ENCODE results near the gene EBF3. TPM values are rescaled to one million over a fixed set of nuclear protein-coding genes. Genes with fewer than 3 reads are reported as not detected.

EBF3 gene
- total RNA-seq, 2 experiments from 2014 or later = not detected

DNA sequence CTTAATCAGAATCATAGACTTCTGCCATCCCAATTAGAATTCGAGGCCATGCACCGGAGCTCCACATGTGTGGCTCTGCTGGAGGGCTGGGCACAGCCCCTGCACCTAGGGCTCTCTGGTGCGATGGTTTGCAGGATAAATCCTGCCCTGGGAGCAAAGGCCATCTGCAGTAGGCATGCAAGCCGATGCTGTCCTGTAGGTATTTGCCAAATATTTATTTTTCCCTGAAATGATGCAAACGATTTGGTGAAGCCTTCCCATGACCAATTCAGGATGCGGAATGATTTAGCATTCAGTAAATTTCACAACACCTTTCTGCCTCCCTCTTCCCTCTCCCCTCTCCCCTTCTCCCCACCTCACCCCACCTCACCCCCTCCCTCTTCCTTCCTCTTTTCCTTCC, 170.6 kb downstream of the EBF3 start:
- intact Hi-C loops (cut with DNase I, micrococcal nuclease) = no loop called here
- Histone ChIP-seq H3K36me3 (ENCODE audit: insufficient read depth, low read length) (no peaks in the 10 kb centered on the region), H3K4me1 (ENCODE audit: insufficient read depth, low read length) (no peaks in the 10 kb centered on the region), H3K27me3 (ENCODE audit: control insufficient read depth in 1 of 2, insufficient read depth in 2 of 2, low read length in 2 of 2) (no peaks in the 10 kb centered on the region), H3K9me3 (ENCODE audit: control insufficient read depth in 1 of 2, insufficient read depth in 1 of 2, low read length in 2 of 2) (peaks cover 24 to 46% of the 10 kb centered on the region in 2 experiments), H3K4me3 (ENCODE audit: low read length) (no peak overlapping the region), H3K27ac (ENCODE audit: low read depth in 1 of 2, low read length in 2 of 2) (no peak overlapping the region)
- no peaks in the 10 kb centered on the region for H3K4me1 Mint-ChIP-seq (ENCODE audit: low read depth)
- DNase-seq = no peak
- no peak overlapping the region for H3K4me3 Mint-ChIP-seq
- peaks cover 12% of the 10 kb centered on the region for H3K9me3 Mint-ChIP-seq
- ChIA-PET CTCF (no interaction called here), POLR2A (no interaction called here)
- ATAC-seq (ENCODE audit: poor library complexity) = no peak
- H3K27me3 Mint-ChIP-seq = no peaks in the 10 kb centered on the region
- TF ChIP-seq, protein P1, sequence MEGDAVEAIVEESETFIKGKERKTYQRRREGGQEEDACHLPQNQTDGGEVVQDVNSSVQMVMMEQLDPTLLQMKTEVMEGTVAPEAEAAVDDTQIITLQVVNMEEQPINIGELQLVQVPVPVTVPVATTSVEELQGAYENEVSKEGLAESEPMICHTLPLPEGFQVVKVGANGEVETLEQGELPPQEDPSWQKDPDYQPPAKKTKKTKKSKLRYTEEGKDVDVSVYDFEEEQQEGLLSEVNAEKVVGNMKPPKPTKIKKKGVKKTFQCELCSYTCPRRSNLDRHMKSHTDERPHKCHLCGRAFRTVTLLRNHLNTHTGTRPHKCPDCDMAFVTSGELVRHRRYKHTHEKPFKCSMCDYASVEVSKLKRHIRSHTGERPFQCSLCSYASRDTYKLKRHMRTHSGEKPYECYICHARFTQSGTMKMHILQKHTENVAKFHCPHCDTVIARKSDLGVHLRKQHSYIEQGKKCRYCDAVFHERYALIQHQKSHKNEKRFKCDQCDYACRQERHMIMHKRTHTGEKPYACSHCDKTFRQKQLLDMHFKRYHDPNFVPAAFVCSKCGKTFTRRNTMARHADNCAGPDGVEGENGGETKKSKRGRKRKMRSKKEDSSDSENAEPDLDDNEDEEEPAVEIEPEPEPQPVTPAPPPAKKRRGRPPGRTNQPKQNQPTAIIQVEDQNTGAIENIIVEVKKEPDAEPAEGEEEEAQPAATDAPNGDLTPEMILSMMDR (IDR thresholded peaks at IDR 0.05) = no peak
- H3K36me3 Mint-ChIP-seq (ENCODE audit: low read depth) = peaks cover 4% of the 10 kb centered on the region
- no peak overlapping the region for H3K27ac Mint-ChIP-seq

- H3K27ac ChIP-seq (ENCODE audit: low read depth in 1 of 2, low read length in 2 of 2) = no peak overlapping the region
- no peaks in the 10 kb centered on the region for H3K4me1 Mint-ChIP-seq (ENCODE audit: low read depth)
- CTCF ChIA-PET = no interaction called here
- H3K36me3 ChIP-seq (ENCODE audit: insufficient read depth, low read length) = no peaks in the 10 kb centered on the region
- H3K9me3 ChIP-seq (ENCODE audit: control insufficient read depth in 1 of 2, insufficient read depth in 1 of 2, low read length in 2 of 2) = peaks cover 24 to 53% of the 10 kb centered on the region in 2 experiments
- no peaks in the 10 kb centered on the region for H3K27me3 ChIP-seq (ENCODE audit: control insufficient read depth in 1 of 2, insufficient read depth in 2 of 2, low read length in 2 of 2)
- no peaks in the 10 kb centered on the region for H3K4me1 ChIP-seq (ENCODE audit: insufficient read depth, low read length)
- H3K36me3 Mint-ChIP-seq (ENCODE audit: low read depth) = peaks cover 4% of the 10 kb centered on the region
- H3K4me3 ChIP-seq (ENCODE audit: low read length) = no peak overlapping the region
- TF ChIP-seq, protein P1 (IDR thresholded peaks at IDR 0.05) = no peak
- no peak overlapping the region for H3K27ac Mint-ChIP-seq
- H3K27me3 Mint-ChIP-seq = no peaks in the 10 kb centered on the region
- POLR2A ChIA-PET = no interaction called here
- intact Hi-C loops (cut with DNase I, micrococcal nuclease) = no loop called here
- ATAC-seq (ENCODE audit: poor library complexity) (no peak), DNase-seq (no peak)
- H3K9me3 Mint-ChIP-seq = peaks cover 12% of the 10 kb centered on the region
- no peak overlapping the region for H3K4me3 Mint-ChIP-seq
Measured at GRCh38 chr10:129792864-129793263, 171.2 kb downstream of the EBF3 start.

GRCh38 chr10:129792141-129792540, 171.9 kb downstream of the EBF3 start:
- no peaks in the 10 kb centered on the region for H3K36me3 ChIP-seq (ENCODE audit: insufficient read depth, low read length)
- TF ChIP-seq, protein P1 (IDR thresholded peaks at IDR 0.05) = no peak
- H3K4me1 Mint-ChIP-seq (ENCODE audit: low read depth) = no peaks in the 10 kb centered on the region
- DNase-seq = no peak
- peaks cover 17% of the 10 kb centered on the region for H3K9me3 Mint-ChIP-seq
- H3K36me3 Mint-ChIP-seq (ENCODE audit: low read depth) = peaks cover 9% of the 10 kb centered on the region
- ChIA-PET POLR2A (no interaction called here), CTCF (no interaction called here)
- no peaks in the 10 kb centered on the region for H3K27me3 ChIP-seq (ENCODE audit: control insufficient read depth in 1 of 2, insufficient read depth in 2 of 2, low read length in 2 of 2)
- intact Hi-C loops (cut with DNase I, micrococcal nuclease) = no loop called here
- H3K4me1 ChIP-seq (ENCODE audit: insufficient read depth, low read length) = no peaks in the 10 kb centered on the region
- H3K27me3 Mint-ChIP-seq = no peaks in the 10 kb centered on the region
- H3K4me3 Mint-ChIP-seq = no peak overlapping the region
- H3K4me3 ChIP-seq (ENCODE audit: low read length) = no peak overlapping the region
- H3K27ac ChIP-seq (ENCODE audit: low read depth in 1 of 2, low read length in 2 of 2) = no peak overlapping the region
- H3K9me3 ChIP-seq (ENCODE audit: control insufficient read depth in 1 of 2, insufficient read depth in 1 of 2, low read length in 2 of 2) = peaks cover 21 to 57% of the 10 kb centered on the region in 2 experiments
- no peak for ATAC-seq (ENCODE audit: poor library complexity)
- H3K27ac Mint-ChIP-seq = no peak overlapping the region
